Osteoblast (primary cell): ENCODE results near the gene PRRG1. TPM values are rescaled to one million over a fixed set of nuclear protein-coding genes. Genes with fewer than 3 reads are reported as not detected.

Experiments used
- DNase-seq: peaks from one replicate; pipeline ENCODE4 v3.0.0; 2011; ENCODE audit warnings: low spot score, mixed read lengths; ENCODE audit not compliant: insufficient read length; ENCODE audit errors: missing footprints
- H2AFZ ChIP-seq: 2 replicates; pipeline ENCODE4 v1.6.0; 2011; ENCODE audit warnings: mild to moderate bottlenecking, low read length
- H3K27ac ChIP-seq: 2 replicates; pipeline ENCODE4 v1.5.1; 2011; ENCODE audit warnings: mild to moderate bottlenecking, low read depth, low read length, moderate library complexity
- H3K27me3 ChIP-seq: 2 replicates; pipeline ENCODE4 v1.6.0; 2012; ENCODE audit warnings: mild to moderate bottlenecking, control low read depth, inconsistent platforms, low read length, moderate library complexity; ENCODE audit not compliant: insufficient read depth
- H3K36me3 ChIP-seq: 2 replicates; pipeline ENCODE4 v1.5.1; 2011; ENCODE audit warnings: mild to moderate bottlenecking, low read length, control low read depth, moderate library complexity; ENCODE audit not compliant: insufficient read depth
- H3K4me1 ChIP-seq: 2 replicates; pipeline ENCODE4 v1.5.1; 2011; ENCODE audit warnings: mild to moderate bottlenecking, low read length, control low read depth, moderate library complexity; ENCODE audit not compliant: insufficient read depth
- H3K4me2 ChIP-seq: 2 replicates; pipeline ENCODE4 v1.6.0; 2011; ENCODE audit warnings: mild to moderate bottlenecking, low read length; ENCODE audit not compliant: insufficient read depth
- H3K4me3 ChIP-seq: fragments of 200-600 bp; sonication (generic); 3 replicates; pipeline ENCODE4 v1.5.1; 2012; ENCODE audit warnings: mild to moderate bottlenecking, low read length, inconsistent platforms; ENCODE audit not compliant: insufficient read depth
- H3K79me2 ChIP-seq: 2 replicates; pipeline ENCODE4 v1.6.0; 2012; ENCODE audit warnings: mild to moderate bottlenecking, low read length, control low read depth, inconsistent platforms; ENCODE audit not compliant: insufficient read depth
- H3K9me3 ChIP-seq: 2 replicates; pipeline ENCODE4 v1.5.1; 2011; ENCODE audit warnings: low read depth, low read length, control low read depth
- H4K20me1 ChIP-seq: 2 replicates; pipeline ENCODE4 v1.6.0; 2012; ENCODE audit warnings: mild to moderate bottlenecking, low read length, control low read depth; ENCODE audit not compliant: insufficient read depth
- CTCF ChIP-seq: IDR thresholded peaks from 2 replicates; pipeline ENCODE4 v1.5.1; 2011; ENCODE audit warnings: mild to moderate bottlenecking, low read depth, low read length, moderate library complexity; ENCODE audit errors: extremely low read depth
- total RNA-seq: library from RNA; depleted of rRNA; stranded (reverse); fragments of >200 nt; gene quantifications from 2 replicates; pipeline ENCODE4 v1.2.3, GENCODE V29; 2012

PRRG1 gene
- total RNA-seq, 1 donor: 16.3 TPM

DNA sequence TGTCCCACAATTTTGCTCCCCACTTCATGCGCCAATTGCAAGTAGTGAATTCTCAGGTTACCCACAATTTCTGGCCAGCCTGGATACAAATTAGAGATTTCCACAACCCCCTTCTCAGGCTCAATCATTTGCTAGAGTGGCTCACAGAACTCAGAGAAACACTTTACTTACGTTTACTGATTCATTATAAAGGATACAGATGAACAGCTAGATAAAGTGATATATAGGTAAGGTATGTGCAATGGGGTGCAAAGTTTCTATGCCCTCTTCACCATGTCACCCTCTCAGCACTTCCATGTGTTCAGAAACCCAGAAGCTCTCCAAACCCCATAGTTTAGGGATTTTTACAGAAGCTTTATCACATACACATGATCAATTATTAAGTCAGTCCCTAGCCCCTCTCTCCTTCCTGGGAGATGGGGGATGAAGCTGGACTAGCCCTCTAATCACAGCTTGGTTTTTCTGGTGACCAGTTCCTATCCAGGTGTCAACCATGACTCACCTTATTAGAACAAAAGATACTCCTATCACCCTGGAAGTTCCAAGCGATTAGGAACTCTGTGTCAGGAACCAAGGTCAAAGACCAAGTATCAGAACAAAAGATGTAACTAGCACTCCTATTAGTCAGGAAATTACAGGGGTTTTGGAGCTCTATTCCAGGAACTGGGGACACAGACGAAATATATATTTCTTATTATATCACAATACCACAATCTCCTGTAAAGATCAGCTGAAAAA is 33.5 kb upstream of the PRRG1 start:
- H3K79me2 ChIP-seq: no peaks in the 10 kb centered on the region
- DNase-seq: no peak
- H3K4me2 ChIP-seq: no peak overlapping the region
- H3K4me1 ChIP-seq: peaks cover 6% of the 10 kb centered on the region
- TF ChIP-seq CTCF: no peak
- H2AFZ ChIP-seq: no peak overlapping the region
- H3K36me3 ChIP-seq: no peaks in the 10 kb centered on the region
- no peaks in the 10 kb centered on the region for H4K20me1 ChIP-seq
- no peaks in the 10 kb centered on the region for H3K9me3 ChIP-seq
- no peaks in the 10 kb centered on the region for H3K27me3 ChIP-seq
- no peak overlapping the region for H3K27ac ChIP-seq
- H3K4me3 ChIP-seq: no peak overlapping the region

DNA sequence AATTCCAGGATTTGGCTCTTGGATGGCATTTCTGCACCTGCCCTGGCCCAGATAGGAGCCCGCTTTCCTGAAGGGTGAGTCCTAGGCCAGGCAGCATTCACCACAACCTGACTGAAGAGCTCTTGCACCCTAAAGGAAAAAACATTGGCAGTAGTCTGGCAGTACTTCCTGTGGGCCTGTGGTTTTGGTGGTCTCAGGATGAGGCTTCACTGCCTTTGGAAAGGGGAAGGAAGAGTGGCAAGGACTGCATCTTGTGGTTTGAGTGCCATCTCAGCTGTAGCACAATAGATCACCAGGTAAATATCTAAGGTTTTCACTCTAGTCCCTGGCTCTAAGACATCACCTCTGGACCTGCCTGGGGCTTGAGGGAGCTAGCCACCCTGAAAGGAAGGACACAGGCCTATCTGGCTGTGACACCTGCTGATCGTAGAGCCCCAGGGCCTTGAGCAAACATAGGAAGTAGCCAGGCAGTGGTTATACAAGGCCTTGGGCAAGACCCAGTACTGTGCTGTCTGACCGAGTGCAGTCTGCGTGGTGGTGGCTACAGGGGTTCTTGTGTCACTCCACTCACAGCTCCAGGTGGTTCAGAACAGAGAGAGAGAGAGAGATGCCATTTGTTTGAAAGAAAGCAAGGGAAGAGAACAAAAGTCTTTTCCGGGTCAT is 28.5 kb upstream of the PRRG1 start:
- H3K27ac ChIP-seq: no peak overlapping the region
- no peaks in the 10 kb centered on the region for H3K27me3 ChIP-seq
- H3K79me2 ChIP-seq: no peaks in the 10 kb centered on the region
- H3K9me3 ChIP-seq: no peaks in the 10 kb centered on the region
- no peaks in the 10 kb centered on the region for H4K20me1 ChIP-seq
- peaks cover 2% of the 10 kb centered on the region for H3K4me1 ChIP-seq
- DNase-seq: no peak
- no peak overlapping the region for H3K4me3 ChIP-seq
- H3K36me3 ChIP-seq: no peaks in the 10 kb centered on the region
- no peak overlapping the region for H2AFZ ChIP-seq
- no peak overlapping the region for H3K4me2 ChIP-seq
- TF ChIP-seq CTCF: no peak

DNA sequence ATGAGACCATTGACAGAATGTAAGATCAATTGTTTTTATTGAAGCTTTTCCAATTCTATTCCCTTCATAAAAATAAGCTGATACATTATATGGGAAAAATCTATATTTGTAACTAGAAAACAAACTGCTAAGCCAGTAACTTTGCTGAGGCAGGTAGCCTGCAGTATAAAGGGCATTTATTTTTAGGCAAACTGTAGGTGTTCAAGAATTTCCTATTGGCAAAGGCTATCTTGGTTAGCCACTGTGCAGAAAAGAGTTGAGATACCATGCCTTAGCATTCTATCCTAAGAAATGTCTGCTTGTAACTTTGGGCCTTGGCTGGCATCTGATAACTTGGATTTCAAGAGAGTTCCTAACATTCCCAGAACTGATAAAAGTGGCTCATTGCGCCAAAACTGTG is 18.5 kb upstream of the PRRG1 start:
- Histone ChIP-seq H3K4me3 (no peak overlapping the region), H3K4me2 (no peak overlapping the region), H3K27me3 (no peaks in the 10 kb centered on the region), H3K9me3 (no peaks in the 10 kb centered on the region), H3K79me2 (no peaks in the 10 kb centered on the region), H3K4me1 (no peaks in the 10 kb centered on the region), H2AFZ (no peak overlapping the region), H4K20me1 (no peaks in the 10 kb centered on the region), H3K36me3 (no peaks in the 10 kb centered on the region), H3K27ac (no peak overlapping the region)
- DNase-seq: no peak
- TF ChIP-seq CTCF: no peak

GRCh38 chrX:37331546-37331945 is 17.6 kb upstream of the PRRG1 start:
- Histone ChIP-seq H2AFZ (no peak overlapping the region), H4K20me1 (no peaks in the 10 kb centered on the region), H3K9me3 (no peaks in the 10 kb centered on the region), H3K36me3 (no peaks in the 10 kb centered on the region), H3K4me1 (no peaks in the 10 kb centered on the region), H3K79me2 (no peaks in the 10 kb centered on the region), H3K4me2 (no peak overlapping the region), H3K27me3 (no peaks in the 10 kb centered on the region), H3K27ac (no peak overlapping the region), H3K4me3 (no peak overlapping the region)
- TF ChIP-seq CTCF: no peak
- DNase-seq: no peak
